Measurements from ENCODE around the gene ATP2B3.
A peak's percentile ranks its signal among the peaks of the same experiment; 100 is the strongest.

The ATP2B3 gene

GRCh38 chrX:153576239-153576870 is 58.9 kb downstream of the ATP2B3 start:
- DNase-seq, result no peak

GRCh38 chrX:153576961-153577360 is 59.5 kb downstream of the ATP2B3 start:
- DNase-seq, result no peak

GRCh38 chrX:153578200-153578835 is 60.9 kb downstream of the ATP2B3 start:
- no peak for DNase-seq

DNA sequence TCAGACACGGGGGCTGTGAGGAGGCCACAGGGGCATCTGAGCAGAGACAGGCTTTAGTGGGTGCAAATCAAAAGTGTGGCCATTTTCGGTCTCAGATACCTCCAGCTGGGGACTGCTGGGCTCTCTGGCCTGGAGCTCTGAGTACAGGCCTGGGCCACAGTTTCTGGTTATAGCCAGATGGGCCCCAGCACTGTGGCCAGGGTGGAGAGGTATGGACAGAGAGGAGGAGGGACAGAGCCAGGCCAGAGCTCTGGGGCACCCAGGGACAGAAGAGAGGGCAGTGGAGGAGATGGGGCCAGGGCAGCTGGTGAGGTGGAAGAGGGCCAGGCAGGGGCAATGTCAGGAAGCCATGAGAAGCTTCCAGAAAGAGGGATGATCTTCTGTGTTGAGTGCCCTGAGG is 61.4 kb downstream of the ATP2B3 start:
- no peak for DNase-seq

GRCh38 chrX:153580700-153581386 is 63.4 kb downstream of the ATP2B3 start:
- no peak for DNase-seq

GRCh38 chrX:153582896-153583295 is 65.5 kb downstream of the ATP2B3 start:
- DNase-seq, result peak; percentile 65

DNA sequence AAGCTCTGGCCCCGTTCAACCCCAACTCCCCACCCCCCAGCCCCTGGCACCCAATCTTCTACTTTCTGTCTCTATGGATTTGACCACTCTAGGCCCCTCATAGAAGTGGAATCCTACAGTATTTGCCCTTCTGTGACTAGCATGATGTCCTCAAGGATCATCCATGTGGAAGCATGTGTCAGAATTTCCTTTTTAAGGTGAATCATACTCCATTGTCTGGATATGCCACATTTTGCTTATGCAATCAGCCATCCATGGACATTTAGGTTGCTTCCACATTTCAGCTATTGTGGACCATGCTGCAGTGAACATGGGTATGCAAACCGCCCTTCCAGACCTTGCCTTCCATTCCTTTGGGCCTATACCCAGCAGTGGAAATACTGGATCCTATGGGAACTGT is 66.0 kb downstream of the ATP2B3 start:
- no peak for DNase-seq

DNA sequence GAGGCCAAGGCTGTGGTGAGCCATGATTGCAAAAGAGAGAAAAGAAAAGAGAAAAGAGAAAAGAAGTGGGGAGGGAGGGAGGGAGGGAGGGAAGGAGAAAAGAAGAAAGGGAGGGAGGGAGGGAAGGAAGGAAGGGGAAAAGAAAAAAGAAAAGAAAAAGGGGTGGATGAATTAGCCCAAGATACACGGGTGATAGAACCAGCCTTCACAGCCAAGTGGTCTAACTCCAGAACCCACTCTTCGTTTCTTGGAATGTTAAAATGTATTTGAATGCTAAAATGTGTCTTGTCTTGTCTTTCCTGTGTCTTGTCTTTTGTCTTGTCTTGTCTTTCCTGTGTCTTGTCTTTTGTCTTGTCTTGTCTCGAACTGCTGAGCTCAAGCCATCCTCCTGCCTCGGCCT is 68.4 kb downstream of the ATP2B3 start:
- no peak for DNase-seq

GRCh38 chrX:153587342-153587741 is 69.9 kb downstream of the ATP2B3 start:
- DNase-seq, result no peak

DNA sequence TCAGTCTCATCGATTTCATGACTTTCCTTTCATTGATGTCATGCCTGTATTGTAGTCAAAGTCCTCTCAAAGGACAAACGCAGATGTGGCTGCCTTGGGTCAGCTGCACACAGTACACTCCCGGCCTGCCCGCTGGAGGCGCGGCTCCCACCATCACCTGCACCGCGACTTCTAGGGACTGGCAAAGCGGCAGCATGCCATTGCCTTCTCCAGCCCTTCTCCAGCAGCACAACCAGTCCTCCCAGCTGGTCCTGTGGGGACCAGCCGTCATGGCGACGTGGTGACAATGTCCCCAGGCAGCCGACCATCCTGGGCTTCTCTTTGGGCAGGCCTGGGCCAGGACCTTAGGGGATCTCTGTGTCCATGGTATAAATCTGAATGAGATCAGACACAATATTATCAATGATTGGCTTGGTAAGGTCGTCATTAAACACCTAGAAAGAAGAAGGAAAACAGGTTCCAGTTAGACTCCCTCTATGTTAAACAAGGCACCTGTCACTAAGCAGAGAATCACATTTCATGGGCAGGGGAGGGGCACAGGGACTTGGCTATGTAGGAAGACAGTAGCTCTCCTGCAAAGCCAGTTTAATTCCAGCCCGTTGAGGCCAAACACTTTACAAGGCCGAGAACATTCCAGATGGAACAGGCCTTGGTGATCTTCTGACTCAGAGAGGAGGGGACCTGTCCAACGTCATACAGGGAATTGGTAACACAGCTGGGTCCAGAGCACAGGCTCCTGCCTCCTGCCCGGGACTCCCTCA is 70.8 kb downstream of the ATP2B3 start:
- DNase-seq, result no peak

GRCh38 chrX:153588782-153589446 is 71.5 kb downstream of the ATP2B3 start:
- no peak for DNase-seq

DNA sequence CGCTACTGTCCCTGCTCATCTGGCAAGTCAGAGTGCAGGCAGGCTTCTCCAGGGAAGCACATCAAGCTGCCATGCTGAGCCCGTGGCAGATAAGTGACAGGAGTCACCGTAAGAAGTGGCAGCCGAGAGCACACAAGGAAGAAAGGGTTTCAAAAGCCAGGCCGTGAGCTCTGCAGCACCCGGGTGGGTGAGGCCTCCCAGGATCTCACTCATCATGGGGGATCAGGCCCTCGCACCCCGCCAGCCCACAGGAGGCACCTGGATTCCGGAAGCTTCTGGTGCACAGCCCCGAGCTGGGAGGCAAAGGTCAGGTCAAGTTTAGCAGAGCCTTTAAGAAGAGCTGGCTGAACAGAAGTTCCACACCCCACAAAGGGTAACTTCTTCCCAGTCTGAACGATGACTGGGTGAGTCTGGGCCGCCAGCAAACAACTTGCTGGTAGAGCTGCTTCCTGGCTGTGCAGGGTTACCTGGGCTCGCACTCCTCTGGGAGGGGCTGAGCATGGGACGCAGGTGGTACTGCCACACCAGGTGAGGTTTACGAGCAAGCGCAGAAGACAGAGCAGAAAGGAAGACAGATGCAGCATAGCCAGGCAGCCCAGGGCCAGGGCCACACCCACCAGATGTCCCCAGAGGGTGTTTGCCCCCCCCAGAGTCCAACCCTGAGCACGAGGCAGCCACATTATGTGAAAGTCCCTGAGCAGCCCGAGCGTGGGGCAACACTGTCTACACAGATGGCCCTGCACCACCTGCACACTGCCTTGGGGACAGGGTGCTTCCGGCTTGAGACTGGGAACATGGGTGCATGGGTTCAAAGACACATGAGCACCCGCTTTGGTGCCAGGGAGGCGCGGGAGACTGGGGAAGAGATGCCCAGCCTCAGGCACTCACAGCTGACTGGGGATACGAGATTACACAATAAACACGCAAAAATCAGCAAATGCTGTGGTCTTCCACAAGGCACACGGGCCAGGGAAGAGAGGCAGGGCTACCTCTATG is 73.8 kb downstream of the ATP2B3 start:
- no peak for DNase-seq

GRCh38 chrX:153592091-153592833 is 74.8 kb downstream of the ATP2B3 start:
- no peak for DNase-seq

DNA sequence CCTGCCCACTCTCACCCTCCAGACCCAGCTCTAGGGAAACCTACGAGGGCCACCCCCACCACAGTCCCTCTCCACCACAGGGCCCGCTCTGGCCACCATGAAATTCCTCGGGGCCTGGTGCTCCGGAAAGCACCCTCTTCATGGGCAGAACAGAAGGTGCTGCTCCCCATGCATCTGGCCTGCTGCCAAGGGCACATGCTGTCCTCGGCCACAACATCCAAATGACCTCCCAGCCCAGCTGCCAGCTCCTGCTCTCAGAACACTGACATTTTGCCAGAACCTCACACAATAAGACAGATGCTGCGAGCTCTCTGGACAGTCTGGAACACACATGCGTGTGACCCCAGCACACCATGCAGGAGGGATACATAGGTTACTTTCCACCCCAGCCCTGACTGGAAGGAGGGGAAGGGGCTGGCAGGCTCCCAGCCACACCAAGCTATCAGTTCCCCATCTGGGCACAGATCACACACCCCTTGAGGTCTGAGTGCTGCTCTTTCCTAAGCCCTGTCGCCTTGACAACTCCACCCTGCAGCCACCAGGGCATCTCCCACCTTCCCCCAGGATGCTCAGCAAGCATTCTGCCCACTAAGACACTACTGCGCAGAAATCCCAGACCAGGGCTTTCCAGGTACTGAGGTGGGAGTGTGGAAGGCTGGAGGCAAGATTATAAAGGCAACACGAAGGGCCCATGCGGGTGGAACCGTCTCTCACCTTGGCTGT is 75.7 kb downstream of the ATP2B3 start:
- DNase-seq, result no peak

GRCh38 chrX:153593811-153594500 is 76.5 kb downstream of the ATP2B3 start:
- no peak for DNase-seq

GRCh38 chrX:153595387-153595786 is 77.9 kb downstream of the ATP2B3 start:
- DNase-seq, result no peak

DNA sequence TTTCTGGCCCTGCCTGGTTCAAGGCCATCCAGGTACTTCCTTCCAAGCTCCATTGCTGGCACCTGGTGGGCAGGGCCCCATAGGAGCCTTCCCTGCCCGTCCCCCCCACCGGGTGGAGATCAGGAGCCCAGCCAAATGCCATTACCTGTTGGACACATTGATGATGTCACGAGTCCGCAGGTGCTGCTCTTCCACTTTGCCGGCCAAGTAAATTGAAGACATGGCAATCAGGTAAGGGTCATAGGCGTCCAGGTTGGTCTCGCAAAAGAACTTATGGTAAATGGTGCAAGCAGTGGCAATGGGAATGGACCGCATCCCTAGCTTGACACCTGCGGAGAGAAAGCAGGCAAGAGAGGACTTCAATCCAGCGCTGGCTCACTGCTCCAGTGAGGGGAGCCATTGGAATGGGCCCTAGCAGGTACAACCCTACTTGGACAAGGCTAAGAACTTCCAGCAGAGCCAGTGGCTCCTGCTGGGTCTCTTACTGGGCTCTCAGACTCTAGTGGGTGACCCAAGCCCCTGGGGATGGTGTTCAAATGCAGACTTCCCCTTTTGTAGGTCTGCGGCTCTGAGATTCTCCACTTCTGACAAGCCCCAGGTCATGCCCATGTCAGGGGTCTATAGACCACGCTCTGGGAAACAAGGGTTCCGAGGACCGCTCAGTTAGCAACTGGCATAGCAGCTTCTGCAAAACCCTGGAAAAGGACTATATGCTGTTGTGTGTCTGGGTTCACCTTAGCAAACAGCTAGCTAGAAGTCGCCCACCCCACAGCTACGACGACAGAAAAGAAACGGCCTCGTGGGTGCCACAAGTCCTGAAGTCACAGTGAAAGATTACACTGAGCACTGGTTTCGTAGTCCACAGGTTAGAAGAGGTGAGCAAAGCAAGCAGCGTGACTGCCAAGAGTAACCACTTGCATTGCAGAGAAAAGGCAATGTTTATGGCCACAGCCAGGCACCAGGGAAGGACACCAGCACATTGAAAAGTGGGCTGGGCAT is 78.7 kb downstream of the ATP2B3 start:
- DNase-seq, result no peak

Measured in stimulated activated CD4-positive, alpha-beta T cell treated with anti-CD3 and anti-CD28 coated beads, Interleukin-4, amount 100 ng/mL, for 24 hours (primary cell).